ENCODE results near the gene SLC24A4. TPM values are rescaled to one million over a fixed set of nuclear protein-coding genes. Genes with fewer than 3 reads are reported as not detected.

The SLC24A4 gene
- total and polyA plus RNA-seq, 2 donors (not counting 3 experiments of a cell fraction or from before 2014, with no cell fraction given) = 0.07 to 0.08 TPM

DNA sequence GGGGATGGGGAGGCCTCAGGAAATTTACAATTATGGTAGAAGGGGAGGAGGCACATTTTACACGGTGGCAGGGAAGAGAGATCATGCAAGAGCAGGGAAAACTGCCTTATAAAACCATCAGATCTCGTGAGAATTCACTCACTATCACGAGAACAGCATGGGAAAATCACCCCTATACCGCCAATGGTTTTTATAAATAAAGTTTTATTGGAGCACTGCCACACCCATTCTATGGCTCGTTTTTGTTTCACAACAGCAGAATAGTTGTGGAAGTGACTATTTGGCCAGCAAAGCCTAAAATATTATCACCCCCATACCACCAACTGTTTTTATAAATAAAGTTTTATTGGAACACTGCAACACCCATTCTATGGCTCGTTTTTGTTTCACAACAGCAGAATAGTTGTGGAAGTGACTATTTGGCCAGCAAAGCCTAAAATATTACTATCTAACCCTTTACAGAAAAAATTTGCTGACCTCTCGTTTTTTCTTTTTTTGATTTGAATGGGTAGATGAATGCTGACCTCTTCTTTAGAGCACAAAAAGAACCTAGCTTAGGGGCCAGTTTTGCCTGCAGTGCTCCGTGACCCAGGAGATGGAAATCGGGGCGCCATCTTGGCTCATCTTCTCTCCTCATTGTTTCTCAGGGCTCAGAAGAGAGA lies 113.3 kb downstream of the SLC24A4 start:
- no peak for FAIRE-seq
- ChIA-PET POLR2A (no interaction called here), CTCF (interaction anchor here (0.8 kb wide), 1 partner anchor 22 kb away, joined by 4 read pairs; no protein-coding TSS in a partner anchor)
- H3K36me3 ChIP-seq (ENCODE audit: control insufficient read depth in 2 of 2, extremely low read depth in 1 of 2, insufficient read depth in 2 of 2, low read length in 2 of 2) = no peaks in the 10 kb centered on the region
- no peak overlapping the region for H3K4me3 ChIP-seq (replicated peaks in 1 of 3; ENCODE audit: insufficient read depth in 1 of 3, low read depth in 1 of 3, low read length in 3 of 3)
- H3K27me3 ChIP-seq (ENCODE audit: control insufficient read depth in 2 of 2, insufficient read depth in 2 of 2, low read length in 2 of 2) = no peaks in the 10 kb centered on the region
- H3K9me1 ChIP-seq (replicated peaks; ENCODE audit: control insufficient read depth, extremely low read depth, insufficient read depth, low read length) = no peaks in the 10 kb centered on the region
- dilution Hi-C loops (cut with MboI; ENCODE audit: extremely low pct_ligation_motif_present, low sequenced_read_pairs) (no loop called here), intact Hi-C loops (cut with micrococcal nuclease) (no loop called here)
- H3K4me1 ChIP-seq (ENCODE audit: control insufficient read depth, extremely low read depth, insufficient read depth, low read length) = no peaks in the 10 kb centered on the region
- no peak overlapping the region for H2AFZ ChIP-seq (ENCODE audit: low read depth, low read length)
- no peaks in the 10 kb centered on the region for H3K79me2 ChIP-seq (ENCODE audit: control insufficient read depth, insufficient read depth, low read length)
- no peak overlapping the region for H3K4me2 ChIP-seq (ENCODE audit: insufficient read depth, low read length)
- H3K9me3 ChIP-seq (replicated peaks; ENCODE audit: control insufficient read depth, insufficient read depth, low read length) = no peaks in the 10 kb centered on the region
- no peak overlapping the region for H3K27ac ChIP-seq (ENCODE audit: insufficient read depth, low read depth, low read length)
- no peaks in the 10 kb centered on the region for H4K20me1 ChIP-seq (replicated peaks; ENCODE audit: control insufficient read depth, extremely low read depth, insufficient read depth, low read length)
- BruUV-seq (replicated peaks) = no TSS peak
- no peak overlapping the region for H3K9ac ChIP-seq (replicated peaks; ENCODE audit: extremely low read depth, insufficient read depth, low read length)
- TF ChIP-seq MYC (IDR thresholded peaks at IDR 0.05; ENCODE audit: low read depth, low read length) = no peak
- TF ChIP-seq GATA2 (IDR thresholded peaks at IDR 0.05; ENCODE audit: insufficient read depth, insufficient read length, low read depth, low read length) = no peak
- TF ChIP-seq JUN (IDR thresholded peaks at IDR 0.05; ENCODE audit: borderline replicate concordance, insufficient read depth, insufficient read length, low read depth) = no peak
- TF ChIP-seq, protein P1, sequence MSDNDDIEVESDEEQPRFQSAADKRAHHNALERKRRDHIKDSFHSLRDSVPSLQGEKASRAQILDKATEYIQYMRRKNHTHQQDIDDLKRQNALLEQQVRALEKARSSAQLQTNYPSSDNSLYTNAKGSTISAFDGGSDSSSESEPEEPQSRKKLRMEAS (IDR thresholded peaks at IDR 0.05; ENCODE audit: insufficient read depth, insufficient read length) = no peak
- TF ChIP-seq, protein P2, sequence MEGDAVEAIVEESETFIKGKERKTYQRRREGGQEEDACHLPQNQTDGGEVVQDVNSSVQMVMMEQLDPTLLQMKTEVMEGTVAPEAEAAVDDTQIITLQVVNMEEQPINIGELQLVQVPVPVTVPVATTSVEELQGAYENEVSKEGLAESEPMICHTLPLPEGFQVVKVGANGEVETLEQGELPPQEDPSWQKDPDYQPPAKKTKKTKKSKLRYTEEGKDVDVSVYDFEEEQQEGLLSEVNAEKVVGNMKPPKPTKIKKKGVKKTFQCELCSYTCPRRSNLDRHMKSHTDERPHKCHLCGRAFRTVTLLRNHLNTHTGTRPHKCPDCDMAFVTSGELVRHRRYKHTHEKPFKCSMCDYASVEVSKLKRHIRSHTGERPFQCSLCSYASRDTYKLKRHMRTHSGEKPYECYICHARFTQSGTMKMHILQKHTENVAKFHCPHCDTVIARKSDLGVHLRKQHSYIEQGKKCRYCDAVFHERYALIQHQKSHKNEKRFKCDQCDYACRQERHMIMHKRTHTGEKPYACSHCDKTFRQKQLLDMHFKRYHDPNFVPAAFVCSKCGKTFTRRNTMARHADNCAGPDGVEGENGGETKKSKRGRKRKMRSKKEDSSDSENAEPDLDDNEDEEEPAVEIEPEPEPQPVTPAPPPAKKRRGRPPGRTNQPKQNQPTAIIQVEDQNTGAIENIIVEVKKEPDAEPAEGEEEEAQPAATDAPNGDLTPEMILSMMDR (IDR thresholded peaks at IDR 0.05; ENCODE audit: extremely low read depth in 1 of 2, insufficient read depth in 1 of 2, low read depth in 1 of 2, low read length in 2 of 2) = no peak
- no peak for TF ChIP-seq POLR2AphosphoS5 (IDR thresholded peaks at IDR 0.05; ENCODE audit: insufficient read depth, low read depth, low read length)
- no peak for DNase-seq (ENCODE audit: low read depth, low spot score)

Measured in endothelial cell of umbilical vein (primary cell).